Head of caudate nucleus (tissue), 42 donors: Measurements from ENCODE around the gene G6PC2.
A peak's percentile ranks its signal among the peaks of the same experiment; 100 is the strongest.
"Not testable (repeated sequence)": the region's sequence is repeated elsewhere in the genome, so short reads cannot be mapped to it uniquely, and the experiment has no call there.

Experiments used
- DNase-seq, 42 donors: peaks; one replicate each; pipeline versions ENCODE4 v3.0.0 to v3.0.0-alpha.2; 2020 to 2021; ENCODE audit warnings: mixed read lengths in 7 of 42
- intact Hi-C: fragments of 100-400 bp; cut with DNase I; formaldehyde crosslinking; loops from one replicate; pipeline ENCODE4 v1.15.0; 2022

Gene G6PC2

GRCh38 chr2:168901003-168901402, at the start of gene G6PC2:
Gene G6PC2, plus strand, starts transcription at chr2:168901291. Its CDS starts 41 bp downstream, at chr2:168901332.
- intact Hi-C loops: no loop called here
- DNase-seq: peak in 13 of 42 donors; percentile 6 to 52 (median 20)

GRCh38 chr2:168851674-168852320, 49.3 kb upstream of the G6PC2 start:
- no peak for DNase-seq
- intact Hi-C loops: no loop called here

- no peak for DNase-seq
- intact Hi-C loops: no loop called here
These were observed 48.6 kb upstream of the G6PC2 start for GRCh38 chr2:168852481-168852880.

- intact Hi-C loops: no loop called here
- no peak for DNase-seq
These were observed 47.6 kb upstream of the G6PC2 start for GRCh38 chr2:168853471-168853870.

GRCh38 chr2:168854651-168855050, 46.4 kb upstream of the G6PC2 start:
- no peak for DNase-seq
- intact Hi-C loops: no loop called here

- no peak for DNase-seq
- intact Hi-C loops: no loop called here
These were observed 45.5 kb upstream of the G6PC2 start for GRCh38 chr2:168855601-168856000.

GRCh38 chr2:168858146-168858545, 42.9 kb upstream of the G6PC2 start:
- DNase-seq: no peak
- intact Hi-C loops: no loop called here

GRCh38 chr2:168867164-168867563, 33.9 kb upstream of the G6PC2 start:
- intact Hi-C loops, DNase-seq: not testable (repeated sequence)

GRCh38 chr2:168870369-168870768, 30.7 kb upstream of the G6PC2 start:
- intact Hi-C loops, DNase-seq: not testable (repeated sequence)

GRCh38 chr2:168870824-168871223, 30.3 kb upstream of the G6PC2 start:
- intact Hi-C loops, DNase-seq: not testable (repeated sequence)

GRCh38 chr2:168874368-168875054, 26.6 kb upstream of the G6PC2 start:
- DNase-seq: no peak
- intact Hi-C loops: no loop called here

GRCh38 chr2:168882163-168882562, 18.9 kb upstream of the G6PC2 start:
- intact Hi-C loops, DNase-seq: not testable (repeated sequence)

GRCh38 chr2:168884975-168885374, 16.1 kb upstream of the G6PC2 start:
- intact Hi-C loops: no loop called here
- no peak for DNase-seq

- DNase-seq: no peak
- intact Hi-C loops: no loop called here
These were observed 11.5 kb upstream of the G6PC2 start for GRCh38 chr2:168889635-168890005.

GRCh38 chr2:168890006-168890782, 10.9 kb upstream of the G6PC2 start, which contains the start of gene SPC25:
Gene SPC25, minus strand, starts transcription at chr2:168890430. Its CDS starts 911 bp downstream, at chr2:168889519.
- intact Hi-C loops: no loop called here
- peak; percentile 77 to 95 (median 89) for DNase-seq

GRCh38 chr2:168892327-168892726, 8.8 kb upstream of the G6PC2 start:
- intact Hi-C loops: no loop called here
- DNase-seq: no peak

GRCh38 chr2:168894101-168894500, 7.0 kb upstream of the G6PC2 start:
- DNase-seq: no peak
- intact Hi-C loops: no loop called here

- intact Hi-C loops: no loop called here
- no peak for DNase-seq
These were observed 6.4 kb upstream of the G6PC2 start for GRCh38 chr2:168894720-168895119.

- intact Hi-C loops: no loop called here
- DNase-seq: no peak
These were observed 5.3 kb upstream of the G6PC2 start for GRCh38 chr2:168895771-168896170.

GRCh38 chr2:168896783-168897182, 4.3 kb upstream of the G6PC2 start:
- no peak for DNase-seq
- intact Hi-C loops: no loop called here
